Esophagus squamous epithelium (tissue), 4 donors: Measurements from ENCODE around the gene GALNT10.

Experiments
- CTCF ChIP-seq, 6 experiments: fragments of 450-650 bp in 4 of 6; fragments of 200-600 bp in 2 of 6; sonication (generic) in 2 of 6; IDR thresholded peaks; one replicate each; pipeline ENCODE4 v1.5.1; 2016 to 2019; ENCODE audit warnings: antibody characterized with exemption in 6 of 6, mild to moderate bottlenecking in 4 of 6, moderate library complexity in 4 of 6
- POLR2A ChIP-seq, 4 donors: fragments of 450-650 bp; IDR thresholded peaks; one replicate each; pipeline ENCODE4 v1.6.1; 2017; ENCODE audit warnings: antibody characterized with exemption in 4 of 4, mild to moderate bottlenecking in 4 of 4, moderate library complexity in 3 of 4

GRCh38 chr5:154316223-154316935 lies 125.8 kb downstream of the GALNT10 start:
- TF ChIP-seq CTCF (IDR thresholded peaks at IDR 0.05): no peak
- TF ChIP-seq POLR2A (IDR thresholded peaks at IDR 0.05): no peak
